ENCODE measurements around the gene LZTR1. TPM values are rescaled to one million over a fixed set of nuclear protein-coding genes. Genes with fewer than 3 reads are reported as not detected.
A peak's percentile ranks its signal among the peaks of the same experiment; 100 is the strongest.

Gene LZTR1
- total RNA-seq, 1 donor from 2014 or later = 24.3 TPM

GRCh38 chr22:20975541-20976290 lies 6.4 kb upstream of the LZTR1 start:
- ATAC-seq (no peak), DNase-seq (ENCODE audit: missing footprints) (peak; percentile 63)
- intact Hi-C loops (cut with DNase I) = no loop called here

- no peak for ATAC-seq
- DNase-seq (ENCODE audit: missing footprints) = no peak
- intact Hi-C loops (cut with DNase I) = no loop called here
These were observed 5.7 kb upstream of the LZTR1 start for GRCh38 chr22:20976291-20976877.

DNA sequence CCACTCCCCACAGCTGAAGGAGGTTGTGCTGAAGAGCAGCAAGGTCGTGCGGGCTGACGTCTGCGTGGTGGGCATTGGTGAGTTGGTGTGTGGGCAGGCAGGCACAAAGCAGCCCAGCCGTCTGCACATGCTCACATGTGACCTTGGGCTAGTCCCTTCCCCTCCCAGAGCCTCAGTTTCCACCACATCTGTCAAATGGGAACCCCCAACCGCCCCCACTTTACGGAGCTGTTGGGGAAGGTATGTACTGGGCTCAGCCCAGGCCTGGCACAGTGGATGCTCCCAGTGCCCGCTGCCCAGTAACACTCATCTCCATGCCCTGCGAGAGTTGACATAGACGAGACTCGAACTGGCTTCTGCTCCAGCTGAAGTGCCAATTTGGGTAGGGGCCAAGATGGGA lies 5.1 kb upstream of the LZTR1 start:
- intact Hi-C loops (cut with DNase I) = no loop called here
- no peak for ATAC-seq
- DNase-seq (ENCODE audit: missing footprints) = peak; percentile 50

- intact Hi-C loops (cut with DNase I) = no loop called here
- no peak for ATAC-seq
- DNase-seq (ENCODE audit: missing footprints) = peak; percentile 52
These were observed 4.5 kb upstream of the LZTR1 start for GRCh38 chr22:20977516-20978170.

DNA sequence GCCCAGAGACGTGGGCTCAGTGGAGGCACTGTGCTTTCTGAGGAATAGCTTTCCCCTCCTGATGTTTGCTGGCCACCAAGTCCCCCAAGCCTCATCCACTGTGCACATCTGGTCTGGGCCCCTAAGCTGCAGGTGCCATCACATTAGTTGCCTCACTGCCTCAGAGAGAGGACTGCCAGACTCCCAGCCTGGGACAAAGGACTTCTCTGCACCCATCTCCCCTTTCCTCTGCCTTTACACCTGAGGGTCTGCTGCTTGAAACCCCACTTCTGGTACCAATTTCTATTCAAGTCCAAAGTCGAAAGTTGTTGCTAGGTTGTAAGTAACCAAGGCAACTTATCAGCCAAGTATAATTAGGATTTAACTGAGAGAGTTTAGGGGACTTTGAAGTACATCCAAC lies 3.7 kb upstream of the LZTR1 start:
- intact Hi-C loops (cut with DNase I) = no loop called here
- no peak for ATAC-seq
- DNase-seq (ENCODE audit: missing footprints) = no peak

DNA sequence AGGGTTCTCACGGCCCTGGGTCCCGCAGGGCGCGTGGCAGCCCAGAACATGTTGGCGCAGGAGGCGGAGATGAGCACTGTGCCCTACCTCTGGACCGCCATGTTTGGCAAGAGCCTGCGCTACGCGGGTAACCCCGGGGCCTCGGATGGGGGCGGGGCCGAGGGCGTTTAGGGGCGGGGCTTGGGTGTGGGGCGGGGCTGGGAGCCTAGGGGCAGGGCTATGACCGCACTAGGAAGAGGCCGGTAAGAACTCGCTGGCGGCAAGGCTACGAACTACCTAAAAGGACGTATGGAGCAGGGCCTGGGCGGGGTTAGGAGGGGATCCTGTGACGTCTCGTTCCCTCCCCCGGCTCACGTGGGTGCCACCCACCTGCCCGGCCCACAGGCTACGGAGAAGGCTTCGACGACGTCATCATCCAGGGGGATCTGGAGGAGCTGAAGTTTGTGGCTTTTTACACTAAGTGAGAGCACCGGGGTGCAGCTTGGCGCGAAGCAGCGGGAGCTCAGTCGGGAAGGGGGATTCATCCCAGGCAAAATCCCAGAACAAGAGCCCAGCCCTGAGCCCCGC lies 2.8 kb upstream of the LZTR1 start:
- intact Hi-C loops (cut with DNase I) = no loop called here
- no peak for DNase-seq (ENCODE audit: missing footprints)
- ATAC-seq = peak; percentile 17

DNA sequence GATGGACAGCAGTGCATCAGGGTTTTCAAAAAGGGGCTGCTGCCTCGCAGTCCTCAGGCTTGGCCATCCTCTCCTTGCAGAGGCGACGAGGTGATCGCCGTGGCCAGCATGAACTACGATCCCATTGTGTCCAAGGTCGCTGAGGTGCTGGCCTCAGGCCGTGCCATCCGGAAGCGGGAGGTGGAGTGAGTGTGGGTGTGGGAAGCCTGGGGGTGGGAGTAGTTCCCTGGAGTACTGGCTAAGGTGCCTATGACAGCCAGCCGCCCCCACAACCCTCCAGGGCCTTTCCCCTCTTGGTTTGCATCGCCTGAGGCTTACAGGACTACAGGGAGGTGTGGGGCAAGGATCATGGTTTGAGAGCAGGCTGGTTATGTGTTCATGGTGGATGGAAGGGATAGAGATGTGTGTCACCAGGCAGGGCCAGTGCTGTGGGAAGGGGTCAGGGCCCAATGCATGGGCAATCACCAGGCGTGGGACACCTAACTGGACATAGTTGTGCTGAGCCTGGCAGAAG lies 2.1 kb upstream of the LZTR1 start:
- intact Hi-C loops (cut with DNase I) = no loop called here
- DNase-seq (ENCODE audit: missing footprints) = no peak

DNA sequence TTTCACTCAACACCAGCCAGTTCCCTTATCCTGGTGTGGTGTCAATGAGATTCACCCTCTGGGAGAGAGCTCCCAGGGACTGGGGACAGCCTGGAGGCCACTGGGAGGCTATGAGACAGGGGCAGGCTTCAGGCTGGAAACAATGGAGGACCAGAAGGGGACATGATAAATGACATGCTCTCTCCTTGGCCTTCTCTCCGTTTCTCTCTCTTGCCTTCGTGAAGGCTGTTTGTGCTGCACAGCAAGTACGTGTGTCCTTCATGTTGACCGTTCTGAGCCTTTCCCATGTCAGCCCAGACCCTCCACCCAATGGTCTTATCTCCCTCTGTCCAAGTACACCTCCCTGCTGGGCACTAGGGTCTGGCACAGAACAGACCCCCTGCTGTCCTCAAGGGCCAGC lies 1.6 kb upstream of the LZTR1 start:
- no peak for ATAC-seq
- intact Hi-C loops (cut with DNase I) = no loop called here
- no peak for DNase-seq (ENCODE audit: missing footprints)

More for the DNA sequence above, 2.1 kb upstream of the LZTR1 start:
- ATAC-seq = no peak

DNA sequence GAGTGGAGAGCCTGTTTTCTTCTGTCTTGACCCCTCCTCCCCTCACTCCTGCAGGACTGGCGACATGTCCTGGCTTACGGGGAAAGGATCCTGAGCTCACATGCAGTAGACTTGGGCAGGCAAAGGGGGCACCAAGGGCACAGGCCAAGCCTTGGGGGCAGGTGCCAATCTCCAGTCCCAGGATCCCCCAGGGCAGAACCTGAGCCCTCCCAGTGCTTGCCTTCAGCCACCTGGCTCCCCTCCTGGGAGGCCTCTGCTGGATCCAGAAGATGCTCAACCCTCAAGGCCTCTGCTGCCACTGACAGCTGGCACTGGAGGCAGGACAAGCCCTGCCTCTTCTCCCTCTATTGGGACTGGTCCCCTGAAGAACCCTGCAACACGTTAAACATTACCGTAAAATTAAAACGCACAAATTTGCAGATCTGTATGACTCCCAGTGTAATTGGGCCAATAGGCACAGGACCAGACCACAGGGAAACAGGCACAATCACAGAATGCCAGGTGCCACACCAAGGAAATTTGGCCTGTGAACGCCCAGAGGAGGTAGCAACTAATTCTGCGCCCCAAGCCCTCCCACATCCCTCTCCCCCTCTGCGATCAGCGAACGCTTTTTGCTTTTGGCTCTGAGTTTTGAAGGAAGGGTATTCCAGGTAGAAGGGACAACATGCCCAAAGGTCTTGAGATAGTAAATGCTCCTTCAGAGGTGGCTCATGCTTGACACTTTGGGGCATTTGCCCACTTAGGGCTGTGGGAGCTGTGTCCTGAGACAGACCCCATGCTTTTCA lies 967 bp upstream of the LZTR1 start:
- DNase-seq (ENCODE audit: missing footprints) (no peak), ATAC-seq (no peak)
- intact Hi-C loops (cut with DNase I) = no loop called here

DNA sequence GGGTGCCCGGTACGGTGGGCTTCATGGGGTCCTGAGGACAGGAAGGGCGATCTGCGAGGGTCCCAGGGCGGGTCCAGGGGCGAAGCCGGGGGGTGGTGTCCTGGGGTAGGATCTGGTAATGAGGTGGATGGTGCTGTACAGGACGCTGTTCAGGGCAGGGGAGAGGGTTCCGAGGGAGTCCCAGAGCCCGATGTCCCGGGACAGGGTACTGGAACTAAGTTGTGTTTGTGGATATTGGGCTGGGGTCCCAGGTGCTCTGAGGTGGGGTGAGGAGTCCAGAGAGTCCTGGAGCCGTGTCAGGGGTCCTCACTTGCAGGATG lies 426 bp downstream of the LZTR1 start:
- ATAC-seq = no peak
- intact Hi-C loops (cut with DNase I) = loop anchor here (1.0 kb wide), 1 partner anchor 19 kb away; no protein-coding TSS in a partner anchor
- DNase-seq (ENCODE audit: missing footprints) = no peak

- intact Hi-C loops (cut with DNase I) = no loop called here
- no peak for DNase-seq (ENCODE audit: missing footprints)
- ATAC-seq = no peak
These were observed 1.1 kb downstream of the LZTR1 start for GRCh38 chr22:20983081-20983771.

- no peak for DNase-seq (ENCODE audit: missing footprints)
- intact Hi-C loops (cut with DNase I) = no loop called here
- no peak for ATAC-seq
These were observed 3.6 kb downstream of the LZTR1 start for GRCh38 chr22:20985720-20986119.

- intact Hi-C loops (cut with DNase I) = no loop called here
- DNase-seq (ENCODE audit: missing footprints) (no peak), ATAC-seq (no peak)
These were observed 4.3 kb downstream of the LZTR1 start for GRCh38 chr22:20986365-20986764.

DNA sequence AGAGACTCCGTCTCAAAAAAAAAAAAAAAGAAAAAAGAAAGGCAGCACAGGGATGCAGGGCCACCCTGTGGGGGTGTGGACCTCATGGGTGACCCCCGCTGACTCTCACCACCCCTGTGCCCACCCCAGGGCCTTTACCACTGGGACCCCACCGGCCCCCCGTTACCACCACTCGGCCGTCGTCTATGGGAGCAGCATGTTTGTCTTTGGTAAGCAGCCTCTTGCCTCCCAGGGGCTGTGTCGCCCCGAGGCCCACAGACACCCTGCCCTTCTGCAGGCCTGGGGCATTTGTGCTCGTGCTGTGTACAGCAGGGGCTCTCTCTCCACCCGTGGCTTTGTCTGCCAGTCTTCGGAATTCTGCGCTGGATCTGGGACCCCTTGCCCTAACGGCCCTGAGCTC lies 5.3 kb downstream of the LZTR1 start:
- DNase-seq (ENCODE audit: missing footprints) (no peak), ATAC-seq (no peak)
- intact Hi-C loops (cut with DNase I) = no loop called here

GRCh38 chr22:20988573-20989322 lies 6.7 kb downstream of the LZTR1 start:
- no peak for DNase-seq (ENCODE audit: missing footprints)
- intact Hi-C loops (cut with DNase I) = no loop called here
- no peak for ATAC-seq

DNA sequence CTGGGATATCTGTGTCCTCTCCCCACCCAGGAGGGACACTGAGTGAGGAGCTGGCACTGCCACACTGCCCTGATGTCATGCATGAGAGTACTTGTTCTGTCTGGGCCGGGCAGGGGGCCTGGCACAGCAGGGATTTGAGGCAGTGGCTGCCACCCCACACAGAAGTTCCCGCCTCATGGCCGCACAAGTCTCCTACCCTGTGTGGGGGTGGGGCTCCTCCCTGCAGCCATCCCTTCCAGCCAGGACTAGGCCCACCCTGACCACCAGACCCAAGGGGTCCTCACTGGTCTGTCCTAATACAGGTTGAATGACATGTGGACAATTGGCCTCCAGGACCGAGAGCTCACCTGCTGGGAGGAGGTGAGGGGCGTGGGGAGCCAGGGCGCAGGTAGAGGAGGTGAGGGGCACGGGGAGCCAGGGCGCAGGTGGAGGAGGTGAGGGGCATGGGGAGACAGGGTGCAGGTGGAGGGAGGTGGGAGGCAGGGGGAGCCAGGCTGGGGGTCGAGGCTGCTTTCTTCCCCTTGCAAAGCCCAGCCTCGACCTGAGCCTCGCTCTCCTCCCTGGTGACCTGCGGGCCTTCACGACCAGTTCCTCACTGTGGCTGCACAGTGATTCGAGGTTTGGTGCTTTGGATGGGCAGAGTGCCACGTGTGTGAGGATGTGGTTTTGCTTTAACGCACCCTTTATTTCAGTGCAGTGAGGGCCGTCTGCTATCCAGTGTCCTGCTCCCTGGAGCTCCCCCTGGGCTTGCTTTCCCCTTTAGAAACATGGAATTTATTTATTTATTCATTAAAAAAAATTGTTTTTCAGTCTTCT lies 7.4 kb downstream of the LZTR1 start:
- ATAC-seq = no peak
- intact Hi-C loops (cut with DNase I) = no loop called here
- no peak for DNase-seq (ENCODE audit: missing footprints)

Measured in Right ventricle myocardium inferior (tissue), 1 donor.